Peyer's patch (tissue), 4 donors: Measurements from ENCODE around the gene SULT1A4.
"Not testable (repeated sequence)": the region's sequence is repeated elsewhere in the genome, so short reads cannot be mapped to it uniquely, and the experiment has no call there.

Experiments
- CTCF ChIP-seq, 6 experiments: fragments of 450-650 bp in 4 of 6; fragments of 200-600 bp in 2 of 6; sonication (generic) in 1 of 6; IDR thresholded peaks; one replicate each; pipeline ENCODE4 v1.5.1; 2017 to 2019; ENCODE audit warnings: antibody characterized with exemption in 6 of 6, mild to moderate bottlenecking in 3 of 6, moderate library complexity in 1 of 6
- POLR2A ChIP-seq, 2 donors: fragments of 450-650 bp; IDR thresholded peaks; one replicate each; pipeline ENCODE4 v1.5.1; 2017; ENCODE audit warnings: antibody characterized with exemption in 2 of 2, mild to moderate bottlenecking in 2 of 2, moderate library complexity in 2 of 2

- not testable (repeated sequence) for TF ChIP-seq CTCF, POLR2A (IDR thresholded peaks at IDR 0.05)
Observed at GRCh38 chr16:29506308-29506707, 46.6 kb downstream of the SULT1A4 start, which contains the start of gene NPIPB12.
